PC-9 (cell line): ENCODE results near the gene CRTC3. TPM values are rescaled to one million over a fixed set of nuclear protein-coding genes. Genes with fewer than 3 reads are reported as not detected.

Source experiments
- BruUV-seq: library from RNA; stranded (reverse); fragments of 400-500 nt; replicated peaks from 2 replicates; lab custom pipeline; 2021; lab: Mats Ljungman, UMichigan
- CTCF ChIA-PET: fragments of 300-600 bp; sonication (Branson Sonifier 250); formaldehyde crosslinking; loops from one replicate; lab custom pipeline; 2022; ENCODE audit warnings: antibody characterized with exemption; lab: Charles Lee
- POLR2A ChIA-PET: fragments of 300-600 bp; sonication (Branson Sonifier 250); formaldehyde crosslinking; loops from one replicate; lab custom pipeline; 2022; ENCODE audit warnings: antibody characterized with exemption; ENCODE audit not compliant: unreplicated experiment; lab: Charles Lee
- DNase-seq, 2 experiments: peaks; one replicate each; pipeline versions ENCODE4 v3.0.0 to v3.0.0-alpha.2; 2015 to 2022; ENCODE audit warnings: mixed read lengths in 1 of 2
- H2AFZ ChIP-seq: fragments of 200-600 bp; sonication (generic); 2 replicates; pipeline ENCODE4 v1.8.1; 2017; ENCODE audit warnings: antibody characterized with exemption
- H3F3A ChIP-seq: fragments of 200-600 bp; sonication (generic); 2 replicates; pipeline ENCODE4 v1.8.1; 2017; ENCODE audit warnings: antibody characterized with exemption, mild to moderate bottlenecking, low read depth; ENCODE audit not compliant: insufficient read depth
- H3K27ac ChIP-seq: fragments of 200-600 bp; sonication (generic); 2 replicates; pipeline ENCODE4 v1.6.1; 2016; ENCODE audit warnings: mixed run types
- H3K27me3 ChIP-seq: fragments of 200-600 bp; sonication (generic); 2 replicates; pipeline ENCODE4 v1.6.1; 2016; ENCODE audit warnings: low read depth, mixed run types; ENCODE audit not compliant: insufficient read depth
- H3K36me3 ChIP-seq: fragments of 200-600 bp; sonication (generic); 2 replicates; pipeline ENCODE4 v1.6.1; 2016; ENCODE audit warnings: low read depth, mixed run types
- H3K4me1 ChIP-seq: fragments of 200-600 bp; sonication (generic); replicated peaks from 2 replicates; pipeline ENCODE4 v1.6.1; 2016; ENCODE audit warnings: mixed run types; ENCODE audit not compliant: insufficient read depth
- H3K4me2 ChIP-seq: fragments of 200-600 bp; sonication (generic); 2 replicates; pipeline ENCODE4 v1.6.1; 2017; ENCODE audit warnings: mixed run types
- H3K4me3 ChIP-seq: fragments of 200-600 bp; sonication (generic); 2 replicates; pipeline ENCODE4 v1.6.1; 2016; ENCODE audit warnings: mixed run types
- H3K79me2 ChIP-seq: fragments of 200-600 bp; sonication (generic); 2 replicates; pipeline ENCODE4 v1.6.1; 2017; ENCODE audit warnings: low read depth, mixed run types
- H3K9me2 ChIP-seq: fragments of 200-600 bp; sonication (generic); 2 replicates; pipeline ENCODE4 v1.8.1; 2017; ENCODE audit warnings: mild to moderate bottlenecking; ENCODE audit not compliant: insufficient read depth
- H3K9me3 ChIP-seq: fragments of 200-600 bp; sonication (generic); 2 replicates; pipeline ENCODE4 v1.8.1; 2016; ENCODE audit warnings: low read depth; ENCODE audit not compliant: insufficient read depth
- H4K20me1 ChIP-seq: fragments of 200-600 bp; sonication (generic); 2 replicates; pipeline ENCODE4 v1.8.1; 2017; ENCODE audit not compliant: insufficient read depth
- EZH2 ChIP-seq: fragments of 200-600 bp; sonication (generic); IDR thresholded peaks from 2 replicates; pipeline ENCODE4 v1.8.0; 2017; ENCODE audit warnings: antibody characterized with exemption, low read depth
- intact Hi-C: fragments of 100-400 bp; cut with micrococcal nuclease; formaldehyde crosslinking; loops from one replicate; pipeline ENCODE4 v1.10.0; 2022; ENCODE audit not compliant: unreplicated experiment
- total RNA-seq: library from RNA; stranded (reverse); gene quantifications from 2 replicates; pipeline ENCODE4 v1.2.3, GENCODE V29; 2021
- TF ChIP-seq, protein P1 (sequence below): fragments of 200-600 bp; sonication (generic); conservative IDR thresholded peaks from 2 replicates; pipeline ENCODE4 v1.6.1; 2017; ENCODE audit warnings: mixed run types, antibody characterized with exemption, mild to moderate bottlenecking, moderate library complexity

The CRTC3 gene
- total RNA-seq, 1 experiment from 2014 or later, result 18.6 TPM

DNA sequence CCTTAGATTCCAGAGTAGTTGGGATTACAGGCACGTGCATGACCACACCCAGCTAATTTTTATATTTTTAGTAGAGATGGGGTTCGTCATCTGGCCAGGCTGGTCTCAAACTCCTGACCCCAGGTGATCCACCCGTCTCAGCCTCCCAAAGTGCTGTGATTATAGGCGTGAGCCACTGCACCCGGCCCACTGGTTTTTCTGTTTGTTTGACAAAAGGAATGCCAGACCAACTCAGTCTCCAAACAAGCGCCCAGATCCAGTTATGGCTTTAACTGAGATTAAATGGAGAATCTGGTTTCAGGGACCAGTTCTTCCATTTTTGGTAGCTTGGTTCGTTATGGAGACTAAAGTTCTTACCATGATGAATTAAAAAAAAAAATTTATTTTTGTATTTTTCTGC is 50.8 kb downstream of the CRTC3 start:
- Histone ChIP-seq H3K4me3 (no peak overlapping the region), H3K27ac (no peak overlapping the region), H2AFZ (no peak overlapping the region), H3K79me2 (no peaks in the 10 kb centered on the region), H3K4me2 (no peak overlapping the region), H3K9me3 (no peaks in the 10 kb centered on the region), H3K4me1 (no peaks in the 10 kb centered on the region), H4K20me1 (no peaks in the 10 kb centered on the region), H3K9me2 (no peaks in the 10 kb centered on the region), H3F3A (no peaks in the 10 kb centered on the region; the same call in 1 of the 2 replicates), H3K27me3 (no peaks in the 10 kb centered on the region), H3K36me3 (no peaks in the 10 kb centered on the region)
- no TSS peak for BruUV-seq
- ChIA-PET POLR2A (no interaction called here), CTCF (no interaction called here)
- no peak for DNase-seq
- TF ChIP-seq, protein P1, sequence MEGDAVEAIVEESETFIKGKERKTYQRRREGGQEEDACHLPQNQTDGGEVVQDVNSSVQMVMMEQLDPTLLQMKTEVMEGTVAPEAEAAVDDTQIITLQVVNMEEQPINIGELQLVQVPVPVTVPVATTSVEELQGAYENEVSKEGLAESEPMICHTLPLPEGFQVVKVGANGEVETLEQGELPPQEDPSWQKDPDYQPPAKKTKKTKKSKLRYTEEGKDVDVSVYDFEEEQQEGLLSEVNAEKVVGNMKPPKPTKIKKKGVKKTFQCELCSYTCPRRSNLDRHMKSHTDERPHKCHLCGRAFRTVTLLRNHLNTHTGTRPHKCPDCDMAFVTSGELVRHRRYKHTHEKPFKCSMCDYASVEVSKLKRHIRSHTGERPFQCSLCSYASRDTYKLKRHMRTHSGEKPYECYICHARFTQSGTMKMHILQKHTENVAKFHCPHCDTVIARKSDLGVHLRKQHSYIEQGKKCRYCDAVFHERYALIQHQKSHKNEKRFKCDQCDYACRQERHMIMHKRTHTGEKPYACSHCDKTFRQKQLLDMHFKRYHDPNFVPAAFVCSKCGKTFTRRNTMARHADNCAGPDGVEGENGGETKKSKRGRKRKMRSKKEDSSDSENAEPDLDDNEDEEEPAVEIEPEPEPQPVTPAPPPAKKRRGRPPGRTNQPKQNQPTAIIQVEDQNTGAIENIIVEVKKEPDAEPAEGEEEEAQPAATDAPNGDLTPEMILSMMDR, result no peak
- TF ChIP-seq EZH2, result no peak
- intact Hi-C loops, result no loop called here

DNA sequence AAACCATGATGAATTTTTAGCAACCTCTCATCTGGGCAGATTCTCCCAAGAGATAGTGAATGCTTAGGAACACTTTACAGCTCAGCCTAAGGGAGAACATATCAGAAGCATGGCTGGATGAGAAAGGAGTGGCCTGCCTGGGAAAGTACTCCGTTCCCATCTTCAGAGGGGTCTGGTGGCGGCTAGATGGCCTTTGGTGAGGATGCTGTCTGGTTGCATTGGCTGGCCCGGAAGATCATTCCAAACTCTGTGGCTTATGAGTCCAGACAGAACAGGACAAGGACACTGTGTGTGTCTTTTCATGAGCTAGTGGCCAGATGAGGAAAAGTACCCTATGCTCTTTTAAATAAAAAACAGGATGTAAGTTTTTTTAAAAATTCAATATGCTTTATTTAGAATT is 51.2 kb downstream of the CRTC3 start:
- no peaks in the 10 kb centered on the region for H4K20me1 ChIP-seq
- H3F3A ChIP-seq, result no peaks in the 10 kb centered on the region; the same call in 1 of the 2 replicates
- H3K9me3 ChIP-seq, result no peaks in the 10 kb centered on the region
- no peaks in the 10 kb centered on the region for H3K27me3 ChIP-seq
- no peak overlapping the region for H3K4me2 ChIP-seq
- H2AFZ ChIP-seq, result no peak overlapping the region
- ChIA-PET POLR2A (no interaction called here), CTCF (no interaction called here)
- DNase-seq, result no peak
- no TSS peak for BruUV-seq
- no peaks in the 10 kb centered on the region for H3K36me3 ChIP-seq
- H3K4me1 ChIP-seq, result no peaks in the 10 kb centered on the region
- TF ChIP-seq, protein P1, result no peak
- no peak for TF ChIP-seq EZH2
- intact Hi-C loops, result no loop called here
- H3K27ac ChIP-seq, result no peak overlapping the region
- no peak overlapping the region for H3K4me3 ChIP-seq
- no peaks in the 10 kb centered on the region for H3K9me2 ChIP-seq
- H3K79me2 ChIP-seq, result no peaks in the 10 kb centered on the region

DNA sequence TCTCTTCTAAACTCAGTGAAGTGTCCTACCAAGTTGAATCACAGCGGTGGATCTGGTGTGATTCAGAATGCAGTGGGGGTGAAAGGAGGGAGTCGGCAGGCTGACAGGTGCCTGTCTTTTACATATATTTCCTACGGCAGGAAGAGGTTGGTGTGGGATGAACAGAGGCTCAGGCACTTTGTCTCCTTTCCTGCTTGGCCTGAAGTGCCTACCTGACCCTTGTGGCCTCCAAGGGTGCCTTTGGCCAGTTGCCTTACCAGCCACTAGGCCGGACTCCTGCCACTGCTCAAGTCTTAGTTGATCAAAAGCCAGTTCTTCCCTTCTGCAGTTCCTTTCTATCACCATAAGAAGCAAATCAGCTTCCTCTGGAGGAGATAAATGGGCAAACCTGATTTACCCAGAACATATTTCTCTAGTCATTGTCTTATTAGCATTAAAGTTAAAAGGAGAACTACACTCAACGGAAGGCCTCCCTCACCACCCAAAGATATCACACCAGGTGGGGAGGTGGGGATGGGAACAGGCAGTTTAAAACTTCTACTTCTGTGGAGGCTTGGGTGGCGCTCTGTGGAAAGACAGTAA is 52.1 kb downstream of the CRTC3 start:
- Histone ChIP-seq H3K9me2 (no peaks in the 10 kb centered on the region), H3K4me1 (no peaks in the 10 kb centered on the region), H3K27me3 (no peaks in the 10 kb centered on the region), H3K4me3 (no peak overlapping the region), H3K4me2 (no peak overlapping the region), H3K36me3 (no peaks in the 10 kb centered on the region), H3K9me3 (no peaks in the 10 kb centered on the region), H3K79me2 (no peaks in the 10 kb centered on the region), H3K27ac (no peak overlapping the region), H4K20me1 (no peaks in the 10 kb centered on the region), H2AFZ (no peak overlapping the region), H3F3A (no peaks in the 10 kb centered on the region; the same call in 1 of the 2 replicates)
- DNase-seq, result no peak
- ChIA-PET POLR2A (no interaction called here), CTCF (no interaction called here)
- intact Hi-C loops, result no loop called here
- no peak for TF ChIP-seq EZH2
- TF ChIP-seq, protein P1, result no peak
- BruUV-seq, result no TSS peak
